ENCODE measurements around the gene UCHL1.

The UCHL1 gene

DNA sequence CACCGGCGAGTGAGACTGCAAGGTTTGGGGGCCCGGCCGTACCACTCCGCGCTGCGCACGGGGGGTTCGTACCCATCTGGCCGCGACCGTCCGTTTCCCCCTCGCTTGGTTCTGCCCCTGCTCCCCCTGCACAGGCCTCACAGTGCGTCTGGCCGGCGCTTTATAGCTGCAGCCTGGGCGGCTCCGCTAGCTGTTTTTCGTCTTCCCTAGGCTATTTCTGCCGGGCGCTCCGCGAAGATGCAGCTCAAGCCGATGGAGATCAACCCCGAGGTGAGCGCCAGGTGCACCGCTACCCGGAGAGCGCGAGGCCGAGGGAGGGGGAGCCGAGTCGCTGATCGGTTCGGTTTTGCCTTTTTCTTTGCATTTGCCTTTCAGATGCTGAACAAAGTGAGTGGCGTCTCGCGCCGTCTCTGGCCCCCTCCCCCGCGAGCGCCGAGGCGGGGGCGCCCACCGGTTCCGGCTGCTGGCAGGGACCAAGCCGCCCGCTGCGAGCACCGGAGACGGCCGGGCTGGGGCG lies at the start of gene UCHL1:
TSS of gene UCHL1 (plus strand) at position 189 of the 517 bp plus-strand sequence. CDS start at position 238, 49 bp downstream.
- peak; percentile 84 for DNase-seq (ENCODE audit: low spot score)

DNA sequence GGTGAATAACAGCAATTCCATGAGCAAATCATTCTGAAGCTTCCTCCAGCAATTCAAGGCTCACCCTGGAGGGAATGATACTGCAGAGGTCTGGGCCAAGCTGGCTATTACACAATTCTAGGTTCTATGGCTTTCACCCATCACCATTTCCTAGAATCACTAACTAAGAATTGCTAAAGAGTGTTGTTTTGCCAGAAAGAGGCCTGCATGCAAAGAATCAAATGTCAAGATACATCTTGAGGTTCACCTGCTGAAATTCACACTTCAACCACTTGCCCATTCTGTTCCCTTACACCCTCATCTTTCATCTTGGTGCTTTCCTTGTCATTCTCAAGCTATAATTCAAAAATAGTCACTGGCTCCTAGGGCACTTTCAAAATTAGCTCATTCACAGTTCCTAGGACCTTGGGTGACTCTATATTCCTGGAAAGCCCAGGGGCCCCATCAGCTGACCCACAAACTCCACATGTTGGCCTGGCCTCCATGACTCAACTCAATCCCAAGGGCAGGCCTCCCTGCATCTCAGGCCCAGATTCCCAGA lies 49.4 kb upstream of the UCHL1 start:
- peak; percentile 35 for DNase-seq (ENCODE audit: low spot score)

GRCh38 chr4:41209187-41209586 lies 47.5 kb upstream of the UCHL1 start:
- DNase-seq (ENCODE audit: low spot score), result peak; percentile 52

DNA sequence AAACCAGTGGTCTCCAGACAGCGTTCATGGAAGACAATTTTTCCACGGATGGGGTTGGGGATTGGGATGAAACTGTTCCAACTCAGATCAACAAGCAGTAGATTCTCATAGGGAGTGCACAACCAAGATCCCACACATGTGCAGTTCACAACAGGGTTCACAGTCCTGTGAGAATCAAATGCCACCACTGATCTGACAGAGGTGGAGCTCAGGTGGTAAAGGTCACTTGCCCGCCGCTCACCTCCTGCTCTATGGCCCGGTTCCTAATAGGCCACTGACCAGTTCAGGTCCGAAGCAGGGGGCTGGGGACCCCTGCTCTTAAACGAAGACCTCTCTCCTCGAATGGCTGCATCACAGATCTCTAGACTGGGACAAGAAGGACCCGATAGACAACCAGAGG lies 46.8 kb upstream of the UCHL1 start:
- DNase-seq (ENCODE audit: low spot score), result no peak

DNA sequence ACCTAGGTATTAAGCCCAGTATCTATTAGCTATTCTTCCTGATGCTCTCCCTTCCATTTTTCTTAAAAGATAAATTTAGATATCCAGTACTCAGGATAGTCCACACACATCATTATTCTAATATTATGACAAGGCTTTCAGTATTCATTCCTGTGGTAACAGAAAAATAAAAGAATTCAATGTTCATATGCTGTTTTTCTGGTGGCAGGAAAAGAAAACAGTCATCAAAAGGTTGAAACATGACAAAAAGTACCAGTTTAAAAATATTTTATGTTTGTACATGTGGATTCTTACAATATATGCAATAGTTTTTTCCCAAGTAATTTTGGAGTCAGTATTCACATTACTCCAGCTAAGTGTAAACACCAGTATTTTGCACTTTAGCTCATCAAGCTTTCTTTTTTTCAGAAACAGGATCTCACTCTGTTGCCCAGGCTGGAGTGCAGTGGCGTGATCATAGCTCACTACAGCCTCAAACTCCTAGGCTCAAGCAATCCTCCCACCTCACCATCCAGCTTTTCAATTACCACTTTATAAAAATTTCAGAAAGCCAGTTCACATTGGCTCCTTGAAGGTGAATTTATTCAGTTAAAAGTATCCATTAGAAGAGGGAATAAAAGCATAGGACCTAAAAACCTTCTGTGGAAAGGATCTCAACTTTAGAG lies 44.6 kb upstream of the UCHL1 start:
- DNase-seq (ENCODE audit: low spot score), result no peak

- DNase-seq (ENCODE audit: low spot score), result peak; percentile 78
These were observed 44.0 kb upstream of the UCHL1 start for GRCh38 chr4:41212616-41213203.

- DNase-seq (ENCODE audit: low spot score), result peak; percentile 40
These were observed 43.0 kb upstream of the UCHL1 start for GRCh38 chr4:41213625-41214135.

GRCh38 chr4:41214136-41214824 lies 42.4 kb upstream of the UCHL1 start, which contains the start of gene APBB2:
APBB2 (minus strand) TSS chr4:41214542; CDS start chr4:41033254, 181,288 bp downstream.
- peak; percentile 98 for DNase-seq (ENCODE audit: low spot score)

DNA sequence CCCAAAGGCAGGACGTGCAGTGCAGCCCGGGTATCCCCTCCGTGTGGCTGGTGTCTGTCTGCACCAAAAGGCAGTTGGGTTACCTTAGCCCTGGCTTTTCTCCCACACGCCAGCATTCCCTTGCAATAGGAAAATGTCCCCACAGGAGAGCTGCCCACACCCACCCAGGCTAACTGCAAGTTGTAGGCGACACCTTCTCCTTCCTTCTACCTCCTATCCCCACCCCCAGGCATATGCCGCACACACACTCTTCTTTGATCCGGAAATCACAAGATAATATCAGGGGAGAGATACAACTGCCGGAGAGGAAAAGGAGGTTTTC lies 41.9 kb upstream of the UCHL1 start:
- DNase-seq (ENCODE audit: low spot score), result no peak

DNA sequence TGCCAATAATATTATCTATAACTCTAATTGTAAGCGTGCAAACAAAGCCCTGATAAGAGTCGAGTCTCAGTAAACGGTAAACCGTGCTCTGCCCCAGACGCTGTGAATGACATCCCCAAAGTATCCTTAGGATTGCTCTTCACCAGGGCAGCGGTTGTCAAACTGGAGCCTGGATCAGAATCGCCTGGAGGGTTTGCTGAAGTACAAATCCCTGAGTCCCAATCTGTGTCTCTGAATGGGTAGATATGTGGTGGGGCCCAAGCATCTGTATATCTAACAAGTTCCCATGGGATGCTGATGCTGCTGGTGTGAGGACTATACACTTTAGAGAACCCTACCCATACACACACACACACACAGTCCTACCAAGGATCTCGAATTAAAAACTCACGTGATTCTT lies 41.6 kb upstream of the UCHL1 start:
- DNase-seq (ENCODE audit: low spot score), result no peak

DNA sequence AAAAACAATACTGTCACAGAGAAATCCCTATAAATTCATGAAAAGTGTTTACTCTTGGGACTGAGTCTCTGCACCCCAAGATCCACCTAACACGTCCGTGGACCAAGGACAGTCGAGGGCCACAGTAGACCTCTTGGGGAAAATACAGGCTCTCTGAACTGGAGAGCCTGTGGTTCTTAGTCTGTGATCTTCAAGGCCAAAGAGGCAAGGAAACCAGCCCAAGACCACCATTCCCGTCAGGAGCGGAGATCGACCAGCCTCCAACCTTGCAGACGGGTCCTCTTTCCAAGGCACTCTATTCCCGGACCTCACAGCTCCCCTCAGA lies 40.8 kb upstream of the UCHL1 start:
- DNase-seq (ENCODE audit: low spot score), result no peak

DNA sequence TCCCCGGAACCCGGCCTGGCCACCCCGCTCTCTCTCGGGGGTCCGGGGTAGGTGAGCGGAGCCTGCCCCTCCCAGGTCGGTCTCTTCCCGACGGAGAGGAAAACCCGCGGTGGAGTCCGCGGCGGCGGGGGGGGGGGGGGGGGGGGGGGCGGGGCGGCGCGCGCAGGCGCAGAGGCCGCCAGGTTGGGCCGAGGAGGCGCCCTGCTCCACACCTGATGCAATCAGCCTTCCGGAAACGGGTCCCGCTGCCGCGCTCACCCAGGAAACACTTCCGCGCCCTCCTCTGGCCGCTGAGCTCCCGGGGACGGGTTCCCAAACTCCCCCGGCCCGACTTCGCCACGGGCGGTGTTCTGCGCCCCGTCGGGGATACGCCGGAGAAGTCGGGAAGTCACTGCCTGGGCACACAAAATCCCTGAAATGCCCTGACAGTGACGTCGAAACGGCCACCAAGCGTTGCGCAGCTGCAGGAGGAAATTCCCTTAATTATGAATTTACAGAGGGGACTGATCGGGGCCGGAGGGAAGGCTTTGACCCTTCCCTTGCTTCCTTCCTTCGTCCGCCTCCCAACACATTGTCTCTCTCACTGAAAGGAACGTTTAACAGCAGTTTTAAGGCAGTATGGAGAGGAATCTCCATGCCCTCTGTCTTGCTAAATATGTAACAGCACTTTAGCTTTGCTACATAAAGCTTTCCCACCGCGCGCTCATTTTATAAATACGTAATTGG lies 40.3 kb upstream of the UCHL1 start:
- peak; percentile 91 for DNase-seq (ENCODE audit: low spot score)

DNA sequence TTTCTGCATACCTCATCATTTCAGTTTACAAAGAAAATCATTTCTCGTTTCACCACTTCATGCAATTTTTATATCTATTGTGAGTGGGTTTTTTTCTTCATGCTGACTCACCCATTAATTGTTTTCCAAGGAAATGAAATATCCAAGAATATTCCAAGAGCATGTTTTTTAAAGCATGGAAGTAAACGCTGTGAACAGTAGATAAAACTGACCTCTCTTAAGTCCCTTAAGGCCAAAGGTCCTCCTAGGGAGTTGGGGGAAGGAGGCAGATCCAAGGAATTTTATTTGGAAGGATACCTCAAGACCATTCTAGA lies 39.8 kb upstream of the UCHL1 start:
- no peak for DNase-seq (ENCODE audit: low spot score)

DNA sequence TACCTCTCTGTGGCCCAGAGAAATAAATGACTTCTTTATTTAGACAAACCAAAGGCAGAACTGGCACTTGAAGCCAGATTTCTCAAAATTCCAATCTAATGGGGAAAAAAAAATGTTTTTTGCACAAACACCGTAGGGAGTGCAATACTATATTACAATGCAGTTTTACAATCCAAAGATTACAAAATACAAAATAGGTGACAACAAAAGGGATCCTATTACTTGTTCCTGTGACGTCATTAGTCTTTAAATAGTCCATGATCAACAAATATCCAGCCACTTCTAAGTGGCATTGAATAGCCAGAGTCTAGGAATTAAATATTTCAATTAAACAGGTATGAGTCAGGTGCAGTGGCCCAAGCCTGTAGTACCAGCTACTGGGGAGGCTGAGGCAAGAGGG lies 39.4 kb upstream of the UCHL1 start:
- DNase-seq (ENCODE audit: low spot score), result no peak

DNA sequence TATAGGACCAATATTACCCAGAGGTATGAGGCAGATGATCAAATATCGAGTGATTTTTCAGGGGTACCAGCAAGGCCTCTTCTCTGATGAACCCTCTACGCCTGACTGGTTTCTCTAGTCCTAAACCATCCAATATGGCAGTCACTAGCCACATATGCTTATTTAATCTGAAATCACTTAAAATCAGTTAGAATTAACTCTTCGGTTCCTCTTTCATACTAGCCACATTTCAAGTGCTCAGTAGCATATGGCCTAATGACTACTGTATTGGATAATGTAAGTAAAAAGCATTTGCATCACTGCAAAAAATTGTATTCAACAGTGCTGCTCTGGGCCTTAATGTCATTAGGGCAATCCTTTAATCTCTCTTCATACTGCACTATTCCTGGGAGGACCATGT lies 38.0 kb upstream of the UCHL1 start:
- no peak for DNase-seq (ENCODE audit: low spot score)

- DNase-seq (ENCODE audit: low spot score), result peak; percentile 13
These were observed 37.2 kb upstream of the UCHL1 start for GRCh38 chr4:41219421-41219950.

DNA sequence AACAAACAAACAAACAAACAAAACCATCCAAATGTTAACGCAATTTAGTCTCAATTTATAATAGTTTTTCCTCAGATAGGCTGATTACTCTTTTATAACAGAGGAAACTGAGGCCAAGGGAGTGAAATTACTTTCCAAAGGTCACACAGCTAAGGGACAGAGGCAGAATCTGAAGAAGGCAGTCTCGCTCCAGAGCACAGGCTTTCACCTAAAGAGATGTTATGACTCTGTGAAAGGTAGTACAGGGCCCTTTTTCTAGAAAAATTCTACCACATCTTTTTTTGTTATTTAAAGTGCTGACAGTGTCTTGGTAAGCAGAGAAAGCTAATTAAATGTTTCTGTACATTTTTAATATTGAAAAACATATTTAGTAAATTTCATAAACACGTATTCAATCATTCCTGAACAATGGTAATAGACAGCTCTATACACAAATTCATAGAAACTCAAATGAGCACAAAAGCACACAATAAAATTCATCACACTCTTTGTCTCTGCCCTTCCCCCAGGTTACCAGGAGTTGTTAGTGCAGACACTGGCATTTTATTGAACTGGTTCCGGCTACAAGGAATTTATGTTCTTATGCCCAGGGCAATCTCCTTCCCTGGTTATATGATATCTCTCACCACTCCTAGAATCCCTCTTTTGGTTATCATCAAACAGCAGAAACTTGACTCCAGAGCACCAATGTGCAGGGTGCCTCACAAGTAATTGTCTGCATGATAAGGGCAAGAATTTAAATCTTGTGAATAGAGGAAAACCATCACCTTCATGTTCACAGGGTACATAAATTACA lies 34.7 kb upstream of the UCHL1 start:
- no peak for DNase-seq (ENCODE audit: low spot score)

- DNase-seq (ENCODE audit: low spot score), result no peak
These were observed 28.8 kb upstream of the UCHL1 start for GRCh38 chr4:41227902-41228301.

DNA sequence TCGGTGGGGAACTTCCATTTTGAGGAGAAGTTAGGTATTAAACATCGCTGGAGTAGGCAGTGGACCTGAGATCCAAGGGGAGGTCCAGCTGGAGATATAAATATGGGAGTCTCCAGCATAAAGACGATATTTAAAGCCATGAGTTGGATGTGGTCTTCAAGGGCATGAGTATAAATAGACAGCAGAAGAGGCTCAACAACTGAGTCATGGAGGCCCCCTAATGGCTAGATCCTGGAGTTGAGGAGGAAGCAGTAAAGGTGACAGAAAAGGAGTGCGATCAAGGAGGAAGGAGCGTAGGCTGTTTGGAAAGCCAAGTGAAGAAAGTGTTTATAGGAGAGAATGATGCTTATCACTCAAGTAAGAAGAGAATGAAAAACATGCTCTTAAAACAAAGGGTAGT lies 24.3 kb upstream of the UCHL1 start:
- DNase-seq (ENCODE audit: low spot score), result no peak

DNA sequence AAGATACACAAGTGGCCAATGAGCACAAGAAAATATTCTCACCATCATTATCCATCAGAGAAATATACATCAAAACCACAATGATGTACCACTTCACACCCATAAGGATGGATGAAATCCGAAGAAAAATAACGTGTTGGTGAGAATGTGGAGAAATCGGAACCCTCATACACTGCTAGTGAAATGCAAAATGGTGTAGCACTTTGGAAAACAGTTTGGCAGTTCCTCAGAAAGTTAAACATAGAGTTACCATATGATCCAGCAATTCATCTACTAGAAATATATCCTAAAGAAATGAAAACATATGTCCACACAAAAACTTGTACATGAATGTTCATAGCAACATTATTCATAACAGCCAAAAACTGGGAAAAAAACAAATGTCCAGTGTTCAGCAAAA lies 23.9 kb upstream of the UCHL1 start:
- DNase-seq (ENCODE audit: low spot score), result no peak

DNA sequence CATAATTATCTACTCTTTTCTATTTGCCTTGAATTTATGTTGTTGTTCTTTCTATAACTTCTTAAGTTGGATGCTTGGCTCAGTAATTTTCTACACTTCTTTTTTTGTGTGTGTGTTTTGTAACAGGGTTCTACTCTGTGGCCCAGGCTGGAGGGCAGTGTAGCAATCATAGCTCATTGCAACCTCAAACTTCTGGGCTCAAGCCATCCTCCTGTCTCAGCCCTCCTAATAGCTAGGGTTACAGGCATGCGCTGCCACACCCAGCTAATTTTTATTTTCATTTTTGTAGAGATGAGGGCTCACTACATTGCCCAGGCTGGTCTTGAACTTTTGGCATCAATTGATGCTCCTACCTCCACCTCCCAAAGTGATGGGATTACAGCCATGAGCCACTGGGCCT lies 20.7 kb upstream of the UCHL1 start:
- DNase-seq (ENCODE audit: low spot score), result no peak
